ENCODE data around the gene HTR7. TPM values are rescaled to one million over a fixed set of nuclear protein-coding genes. Genes with fewer than 3 reads are reported as not detected.

Gene HTR7
- total and polyA plus RNA-seq, 9 of the 15 experiments (the other 6 are each of a cell fraction or from before 2014, with no cell fraction given), result 0.07 to 0.33 (median 0.18) TPM

DNA sequence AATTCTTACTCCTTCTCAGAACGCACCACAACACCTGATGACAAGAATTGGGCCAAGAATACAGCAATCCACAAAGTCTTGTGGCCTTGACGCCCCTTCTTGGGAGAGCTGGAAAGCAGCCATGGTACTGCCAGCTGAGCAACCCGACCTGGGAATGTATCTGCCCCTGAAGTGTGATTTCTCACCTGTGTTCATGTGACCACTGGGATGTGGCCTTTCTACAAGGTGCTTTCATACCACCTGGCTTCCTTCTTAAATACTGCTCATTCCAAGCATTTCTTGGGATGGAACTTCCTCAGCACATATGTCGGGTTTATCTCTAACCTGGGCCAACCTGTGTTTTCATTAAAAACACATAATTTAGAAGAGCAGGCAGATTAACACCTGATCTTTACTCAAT lies 72.1 kb downstream of the HTR7 start:
- H3K36me3 ChIP-seq (ENCODE audit: control insufficient read depth, insufficient read depth, low read length), result no peaks in the 10 kb centered on the region
- FAIRE-seq, result no peak
- WGBS (ENCODE audit: insufficient coverage, low coverage, missing lambda C conversion rate), result 14% methylated on average over 4 of the region's 4 CpGs
- no peaks in the 10 kb centered on the region for H3K4me1 ChIP-seq (replicated peaks in 1 of 2; ENCODE audit: control insufficient read depth in 2 of 2, insufficient read depth in 2 of 2, low read length in 2 of 2)
- no TSS peak for BruUV-seq (replicated peaks)
- intact Hi-C loops (cut with micrococcal nuclease) (no loop called here), in situ Hi-C loops (cut with MboI) (no loop called here)
- no peak overlapping the region for H3K4me2 ChIP-seq (ENCODE audit: insufficient read depth, low read length)
- POLR2A ChIA-PET, result no interaction called here
- TF ChIP-seq, protein P1, sequence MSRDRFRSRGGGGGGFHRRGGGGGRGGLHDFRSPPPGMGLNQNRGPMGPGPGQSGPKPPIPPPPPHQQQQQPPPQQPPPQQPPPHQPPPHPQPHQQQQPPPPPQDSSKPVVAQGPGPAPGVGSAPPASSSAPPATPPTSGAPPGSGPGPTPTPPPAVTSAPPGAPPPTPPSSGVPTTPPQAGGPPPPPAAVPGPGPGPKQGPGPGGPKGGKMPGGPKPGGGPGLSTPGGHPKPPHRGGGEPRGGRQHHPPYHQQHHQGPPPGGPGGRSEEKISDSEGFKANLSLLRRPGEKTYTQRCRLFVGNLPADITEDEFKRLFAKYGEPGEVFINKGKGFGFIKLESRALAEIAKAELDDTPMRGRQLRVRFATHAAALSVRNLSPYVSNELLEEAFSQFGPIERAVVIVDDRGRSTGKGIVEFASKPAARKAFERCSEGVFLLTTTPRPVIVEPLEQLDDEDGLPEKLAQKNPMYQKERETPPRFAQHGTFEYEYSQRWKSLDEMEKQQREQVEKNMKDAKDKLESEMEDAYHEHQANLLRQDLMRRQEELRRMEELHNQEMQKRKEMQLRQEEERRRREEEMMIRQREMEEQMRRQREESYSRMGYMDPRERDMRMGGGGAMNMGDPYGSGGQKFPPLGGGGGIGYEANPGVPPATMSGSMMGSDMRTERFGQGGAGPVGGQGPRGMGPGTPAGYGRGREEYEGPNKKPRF (IDR thresholded peaks at IDR 0.05; ENCODE audit: low read depth, low read length), result no peak
- no peak for TF ChIP-seq GATA2 (CRISPR knock-in tag; IDR thresholded peaks at IDR 0.05)
- TF ChIP-seq ZFP30 (CRISPR knock-in tag; IDR thresholded peaks at IDR 0.05; ENCODE audit: borderline replicate concordance), result no peak
- TF ChIP-seq SMARCE1 (IDR thresholded peaks at IDR 0.05), result no peak
- TF ChIP-seq ZNF174 (CRISPR knock-in tag; IDR thresholded peaks at IDR 0.05), result no peak
- TF ChIP-seq ATF7 (IDR thresholded peaks at IDR 0.05), result no peak
- no peak overlapping the region for H2AFZ ChIP-seq (ENCODE audit: low read depth, low read length)
- CTCF ChIA-PET (ENCODE audit: low intra/inter-chr PET ratio), result no interaction called here
- no peaks in the 10 kb centered on the region for H4K20me1 ChIP-seq (replicated peaks; ENCODE audit: control insufficient read depth, insufficient read depth, low read length)
- H3K79me2 ChIP-seq (ENCODE audit: control insufficient read depth, insufficient read depth, low read length), result no peaks in the 10 kb centered on the region
- no peak overlapping the region for H3K4me3 ChIP-seq
- ATAC-seq, result no peak
- H3K27ac ChIP-seq (ENCODE audit: extremely low read depth, low read depth, low read length), result no peak overlapping the region
- H3K27me3 ChIP-seq (ENCODE audit: control insufficient read depth in 2 of 2, insufficient read depth in 2 of 2, low read length in 2 of 2), result peaks cover 0 to 4% of the 10 kb centered on the region in 2 experiments; a peak in 2 of 5 replicates
- no peak for DNase-seq (ENCODE audit: extremely low read depth in 1 of 4, low spot score in 3 of 4)
- no peaks in the 10 kb centered on the region for H3K9me3 ChIP-seq (replicated peaks; ENCODE audit: control insufficient read depth, insufficient read depth, low read depth, low read length)
- H3K9ac ChIP-seq (ENCODE audit: insufficient read depth in 1 of 2, low read depth in 2 of 2, low read length in 2 of 2), result no peak overlapping the region
- no peaks in the 10 kb centered on the region for H3K9me1 ChIP-seq (ENCODE audit: control insufficient read depth, insufficient read depth, low read length)

All from K562 (cell line).